Lower leg skin (tissue), 4 donors: ENCODE results near the gene ECM1. TPM values are rescaled to one million over a fixed set of nuclear protein-coding genes. Genes with fewer than 3 reads are reported as not detected.

ENCODE experiments used
- DNase-seq, 2 donors: peaks; one replicate each; pipeline ENCODE4 v3.0.0-alpha.2; 2019; ENCODE audit warnings: low spot score in 2 of 2
- H3K4me3 ChIP-seq: fragments of 200-600 bp; sonication (generic); 2 replicates; pipeline ENCODE4 v1.5.1; 2017; ENCODE audit warnings: mild to moderate bottlenecking, low read depth; ENCODE audit not compliant: poor library complexity, severe bottlenecking
- POLR2A ChIP-seq, 2 donors: fragments of 450-650 bp; IDR thresholded peaks; one replicate each; pipeline ENCODE4 v1.6.1; 2016 to 2017; ENCODE audit warnings: antibody characterized with exemption in 2 of 2, mild to moderate bottlenecking in 1 of 2, moderate library complexity in 1 of 2
- WGBS, 2 donors: methylation state at CpG; one replicate each; pipeline ENCODE4 v1.1.5; 2018; 5-methylcytosine and 5-hydroxymethylcytosine counted together
- intact Hi-C: fragments of 100-400 bp; cut with DNase I; formaldehyde crosslinking; loops from one replicate; pipeline ENCODE4 v1.15.0; 2023; ENCODE audit warnings: low total_unique reads
- total RNA-seq, 4 donors: library from RNA; depleted of rRNA; stranded (reverse); fragments of >200 nt; gene quantifications; one replicate each; pipeline ENCODE4 v1.1.0, GENCODE V29; 2016
- TF ChIP-seq, protein P1 (sequence below), 3 donors: fragments of 450-650 bp; IDR thresholded peaks; one replicate each; pipeline ENCODE4 v1.5.1; 2016; ENCODE audit warnings: antibody characterized with exemption in 3 of 3, mild to moderate bottlenecking in 3 of 3, moderate library complexity in 2 of 3

Gene ECM1
- total RNA-seq, 4 donors from 2014 or later = 64.1 to 131 (median 86.2) TPM

- no peak for DNase-seq
- WGBS, 2 donors = 94 to 96% methylated on average over 8 of the region's 8 CpGs
- TF ChIP-seq POLR2A (IDR thresholded peaks at IDR 0.05) = no peak
- TF ChIP-seq, protein P1, sequence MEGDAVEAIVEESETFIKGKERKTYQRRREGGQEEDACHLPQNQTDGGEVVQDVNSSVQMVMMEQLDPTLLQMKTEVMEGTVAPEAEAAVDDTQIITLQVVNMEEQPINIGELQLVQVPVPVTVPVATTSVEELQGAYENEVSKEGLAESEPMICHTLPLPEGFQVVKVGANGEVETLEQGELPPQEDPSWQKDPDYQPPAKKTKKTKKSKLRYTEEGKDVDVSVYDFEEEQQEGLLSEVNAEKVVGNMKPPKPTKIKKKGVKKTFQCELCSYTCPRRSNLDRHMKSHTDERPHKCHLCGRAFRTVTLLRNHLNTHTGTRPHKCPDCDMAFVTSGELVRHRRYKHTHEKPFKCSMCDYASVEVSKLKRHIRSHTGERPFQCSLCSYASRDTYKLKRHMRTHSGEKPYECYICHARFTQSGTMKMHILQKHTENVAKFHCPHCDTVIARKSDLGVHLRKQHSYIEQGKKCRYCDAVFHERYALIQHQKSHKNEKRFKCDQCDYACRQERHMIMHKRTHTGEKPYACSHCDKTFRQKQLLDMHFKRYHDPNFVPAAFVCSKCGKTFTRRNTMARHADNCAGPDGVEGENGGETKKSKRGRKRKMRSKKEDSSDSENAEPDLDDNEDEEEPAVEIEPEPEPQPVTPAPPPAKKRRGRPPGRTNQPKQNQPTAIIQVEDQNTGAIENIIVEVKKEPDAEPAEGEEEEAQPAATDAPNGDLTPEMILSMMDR (IDR thresholded peaks at IDR 0.05) = no peak
- intact Hi-C loops = no loop called here
- H3K4me3 ChIP-seq = no peak overlapping the region
Observed at GRCh38 chr1:150493175-150493574, 14.7 kb upstream of the ECM1 start.

DNA sequence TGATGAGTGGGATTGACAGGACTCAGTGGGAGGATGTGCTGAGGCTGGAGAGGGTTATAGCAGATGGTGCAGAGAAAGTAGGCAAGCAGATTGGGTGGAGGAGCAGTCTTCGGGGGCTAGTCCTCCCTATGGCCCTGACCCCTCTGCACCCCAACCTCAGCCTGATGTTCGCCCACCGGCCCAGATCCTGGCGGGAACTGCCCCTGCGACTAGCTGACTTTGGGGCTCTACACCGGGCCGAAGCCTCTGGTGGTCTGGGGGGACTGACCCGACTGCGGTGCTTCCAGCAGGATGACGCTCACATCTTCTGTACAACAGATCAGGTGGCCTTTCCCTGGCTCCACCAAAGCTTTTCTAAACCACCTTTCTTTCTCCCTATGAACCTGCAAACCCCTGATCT is 9.6 kb upstream of the ECM1 start:
- 91 to 94% methylated on average over 10 of the region's 10 CpGs for WGBS, 2 donors
- no peak overlapping the region for H3K4me3 ChIP-seq
- intact Hi-C loops = no loop called here
- TF ChIP-seq POLR2A (IDR thresholded peaks at IDR 0.05) = no peak
- TF ChIP-seq, protein P1 (IDR thresholded peaks at IDR 0.05) = no peak
- DNase-seq = no peak

- 90 to 91% methylated on average over 6 of the region's 6 CpGs for WGBS, 2 donors
- DNase-seq = no peak
- intact Hi-C loops = no loop called here
Observed at GRCh38 chr1:150505431-150505830, 2.5 kb upstream of the ECM1 start.

DNA sequence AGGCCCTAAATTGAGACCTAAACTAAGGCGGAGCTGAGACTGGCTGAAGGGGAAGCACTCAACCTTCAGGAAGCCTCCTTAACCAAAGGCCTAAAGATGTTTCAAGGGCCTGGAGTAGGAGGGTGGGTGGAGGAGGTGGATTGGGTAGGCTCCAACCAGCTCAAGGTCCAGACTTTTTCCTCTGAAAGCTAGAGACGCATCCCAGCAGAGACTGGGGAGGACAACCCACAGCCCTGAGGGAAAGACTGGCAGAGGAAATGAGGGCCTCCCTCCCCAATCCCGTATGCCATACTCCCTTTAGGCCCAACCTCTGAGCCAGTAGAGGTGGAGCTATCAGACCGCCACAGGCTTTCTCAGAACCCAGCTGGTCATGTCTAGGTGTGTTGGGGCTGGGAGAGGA is 1.1 kb downstream of the ECM1 start:
- no peak overlapping the region for H3K4me3 ChIP-seq
- TF ChIP-seq, protein P1 (IDR thresholded peaks at IDR 0.05) = no peak
- TF ChIP-seq POLR2A (IDR thresholded peaks at IDR 0.05) = no peak
- 32 to 41% methylated on average over 4 of the region's 4 CpGs for WGBS, 2 donors
- no peak for DNase-seq
- intact Hi-C loops = no loop called here

More at GRCh38 chr1:150505431-150505830, 2.5 kb upstream of the ECM1 start:
- TF ChIP-seq POLR2A (IDR thresholded peaks at IDR 0.05) = no peak
- TF ChIP-seq, protein P1 (IDR thresholded peaks at IDR 0.05) = no peak
- no peak overlapping the region for H3K4me3 ChIP-seq

DNA sequence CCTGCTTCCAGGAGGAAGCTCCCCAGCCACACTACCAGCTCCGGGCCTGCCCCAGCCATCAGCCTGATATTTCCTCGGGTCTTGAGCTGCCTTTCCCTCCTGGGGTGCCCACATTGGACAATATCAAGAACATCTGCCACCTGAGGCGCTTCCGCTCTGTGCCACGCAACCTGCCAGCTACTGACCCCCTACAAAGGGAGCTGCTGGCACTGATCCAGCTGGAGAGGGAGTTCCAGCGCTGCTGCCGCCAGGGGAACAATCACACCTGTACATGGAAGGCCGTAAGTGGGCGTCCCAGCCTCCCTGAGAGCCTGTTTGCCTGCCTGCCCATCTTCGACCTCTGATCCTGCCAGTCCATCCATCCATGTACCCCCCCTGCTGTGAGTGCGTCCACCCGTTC is 3.6 kb downstream of the ECM1 start:
- intact Hi-C loops = no loop called here
- 92 to 95% methylated on average over 12 of the region's 12 CpGs for WGBS, 2 donors
- no peak overlapping the region for H3K4me3 ChIP-seq
- TF ChIP-seq POLR2A (IDR thresholded peaks at IDR 0.05) = no peak
- TF ChIP-seq, protein P1 (IDR thresholded peaks at IDR 0.05) = no peak
- DNase-seq = no peak

- no peak for DNase-seq
Observed at GRCh38 chr1:150511985-150512660, 4.2 kb downstream of the ECM1 start.

More at GRCh38 chr1:150511985-150512660, 4.2 kb downstream of the ECM1 start:
- intact Hi-C loops = no loop called here
- H3K4me3 ChIP-seq = no peak overlapping the region
- TF ChIP-seq POLR2A (IDR thresholded peaks at IDR 0.05) = no peak
- TF ChIP-seq, protein P1 (IDR thresholded peaks at IDR 0.05) = no peak
- WGBS, 2 donors = 89 to 93% methylated on average over 17 of the region's 17 CpGs
